ENCODE data around the gene ATXN1.

The ATXN1 gene

DNA sequence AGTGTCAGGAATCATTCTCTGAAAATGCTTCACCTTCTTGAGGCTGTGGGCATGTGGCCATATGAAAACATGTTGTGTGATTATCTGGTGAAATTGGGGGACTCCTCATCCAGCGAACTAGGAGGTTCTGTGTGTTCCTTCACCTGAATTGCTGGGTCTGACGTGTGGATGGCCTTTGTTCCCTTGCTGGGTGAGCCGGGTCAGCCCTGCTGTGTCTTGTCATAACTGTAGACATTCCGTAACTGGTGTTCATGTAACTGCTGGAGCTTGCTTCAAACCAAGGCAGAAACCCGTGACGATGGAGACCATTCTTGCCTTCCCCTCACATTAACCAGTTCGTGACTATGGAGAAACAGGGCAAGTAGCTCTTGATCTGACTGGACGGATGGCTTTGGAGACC, 399.4 kb downstream of the ATXN1 start:
- Histone ChIP-seq H3K4me1 (no peaks in the 10 kb centered on the region), H3K4me3 (no peak overlapping the region), H3K9me3 (no peaks in the 10 kb centered on the region), H3K36me3 (no peaks in the 10 kb centered on the region), H3K4me2 (no peak overlapping the region), H4K20me1 (no peaks in the 10 kb centered on the region), H3K9ac (no peak overlapping the region), H3K27ac (no peak overlapping the region), H3K27me3 (no peaks in the 10 kb centered on the region)
- no peak for TF ChIP-seq Cebpa-rat (IDR thresholded peaks at IDR 0.05)

DNA sequence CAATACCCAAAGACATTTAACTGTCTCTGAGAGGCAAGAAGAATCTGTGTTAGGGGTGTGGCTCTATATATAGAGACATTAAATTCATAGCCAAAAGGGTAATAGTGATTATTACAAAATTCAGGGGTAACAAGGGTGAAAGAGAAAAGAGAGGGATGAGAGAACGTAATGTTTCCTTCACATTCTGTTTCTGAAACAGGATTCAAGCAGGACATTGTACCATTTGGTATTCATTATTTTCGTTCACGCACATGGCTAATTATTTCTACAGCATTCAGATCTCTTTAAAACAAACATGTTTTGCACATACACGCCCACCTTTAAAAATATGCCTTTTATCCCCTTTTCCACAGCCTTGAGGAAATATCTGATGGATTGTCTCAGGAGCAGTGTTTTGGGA, 400.1 kb downstream of the ATXN1 start:
- Histone ChIP-seq H3K27me3 (no peaks in the 10 kb centered on the region), H3K9ac (no peak overlapping the region), H3K27ac (no peak overlapping the region), H3K9me3 (no peaks in the 10 kb centered on the region), H4K20me1 (no peaks in the 10 kb centered on the region), H3K4me1 (no peaks in the 10 kb centered on the region), H3K4me2 (no peak overlapping the region), H3K4me3 (no peak overlapping the region), H3K36me3 (no peaks in the 10 kb centered on the region)
- TF ChIP-seq Cebpa-rat (IDR thresholded peaks at IDR 0.05) = no peak

DNA sequence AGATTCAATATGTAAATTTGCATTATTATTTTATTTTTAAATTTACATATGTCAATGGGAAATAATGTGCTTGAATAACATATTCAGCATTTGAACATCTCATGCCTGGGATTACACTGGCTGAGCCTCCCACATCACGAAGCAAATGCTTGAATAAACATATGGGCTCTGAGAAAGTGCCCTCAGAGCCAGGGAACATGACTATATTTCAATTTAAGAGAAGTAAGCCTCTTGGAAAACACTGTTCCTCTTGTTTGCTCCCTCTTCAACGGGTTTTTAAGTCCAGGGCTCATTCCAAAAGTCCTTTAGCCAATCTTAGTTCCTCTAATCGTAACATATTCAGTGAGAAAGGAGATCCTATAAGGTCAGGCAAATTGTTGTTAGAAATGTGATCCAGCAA, 400.9 kb downstream of the ATXN1 start:
- no peak overlapping the region for H3K9ac ChIP-seq
- H4K20me1 ChIP-seq = no peaks in the 10 kb centered on the region
- H3K27me3 ChIP-seq = no peaks in the 10 kb centered on the region
- H3K9me3 ChIP-seq = no peaks in the 10 kb centered on the region
- no peaks in the 10 kb centered on the region for H3K4me1 ChIP-seq
- H3K4me2 ChIP-seq = no peak overlapping the region
- TF ChIP-seq Cebpa-rat (IDR thresholded peaks at IDR 0.05) = no peak
- H3K4me3 ChIP-seq = no peak overlapping the region
- H3K27ac ChIP-seq = no peak overlapping the region
- no peaks in the 10 kb centered on the region for H3K36me3 ChIP-seq

DNA sequence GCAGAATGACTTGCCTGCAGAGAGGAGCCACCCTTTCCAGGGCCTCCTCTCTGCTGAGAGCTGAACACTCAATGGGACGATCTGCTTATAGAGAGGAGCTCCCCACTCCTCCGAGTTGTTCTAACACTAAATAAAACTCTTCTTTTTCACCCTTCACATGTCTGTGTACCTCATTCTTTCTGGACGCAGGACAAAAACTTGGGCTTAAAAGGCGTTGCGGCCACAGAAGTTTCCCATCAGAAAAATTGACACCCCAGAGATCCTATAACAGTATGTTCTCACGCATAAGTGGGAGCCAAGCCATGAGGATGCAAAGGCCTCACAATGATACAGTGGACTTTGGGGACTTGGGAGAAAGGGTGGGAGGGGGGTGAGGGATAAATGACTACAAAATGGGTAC, 401.7 kb downstream of the ATXN1 start:
- Histone ChIP-seq H3K4me3 (no peak overlapping the region), H3K4me2 (no peak overlapping the region), H3K9ac (no peak overlapping the region), H3K4me1 (no peaks in the 10 kb centered on the region), H3K9me3 (no peaks in the 10 kb centered on the region), H3K27me3 (no peaks in the 10 kb centered on the region), H3K27ac (no peak overlapping the region), H4K20me1 (no peaks in the 10 kb centered on the region), H3K36me3 (no peaks in the 10 kb centered on the region)
- TF ChIP-seq Cebpa-rat (IDR thresholded peaks at IDR 0.05) = no peak

DNA sequence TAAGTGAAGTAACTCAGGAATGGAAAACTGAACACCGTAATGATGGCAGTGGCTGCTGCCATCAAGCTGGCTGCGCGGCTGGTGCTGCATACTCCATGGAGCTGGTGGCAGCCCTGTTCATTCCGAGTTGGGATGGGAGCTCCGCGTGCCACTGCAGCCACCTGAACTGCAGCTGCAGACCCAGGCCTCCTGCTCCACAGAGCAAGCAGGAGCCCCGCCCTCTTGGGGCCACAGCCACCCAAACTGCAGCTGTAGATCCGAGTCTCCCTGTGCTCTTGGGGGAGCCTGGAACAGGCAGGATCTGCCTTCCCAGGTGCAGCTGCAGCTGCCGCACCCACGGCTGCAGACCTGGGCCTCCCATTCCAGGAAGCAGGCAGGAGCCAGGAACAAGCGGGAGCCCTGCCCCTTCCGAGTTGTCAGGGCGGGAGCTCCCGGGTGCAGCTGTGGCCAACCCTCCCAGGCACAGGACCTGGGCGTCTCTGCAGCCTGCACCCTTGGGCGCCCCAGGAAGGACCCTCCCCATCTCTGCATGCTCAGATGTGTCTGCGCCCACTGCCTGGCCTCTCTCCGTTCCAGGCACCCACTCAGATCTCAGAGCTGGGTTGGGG, 402.6 kb downstream of the ATXN1 start:
- Histone ChIP-seq H4K20me1 (no peaks in the 10 kb centered on the region), H3K27ac (no peak overlapping the region), H3K36me3 (no peaks in the 10 kb centered on the region), H3K9ac (no peak overlapping the region), H3K4me2 (no peak overlapping the region), H3K4me3 (no peak overlapping the region), H3K9me3 (no peaks in the 10 kb centered on the region), H3K27me3 (no peaks in the 10 kb centered on the region), H3K4me1 (no peaks in the 10 kb centered on the region)
- no peak for TF ChIP-seq Cebpa-rat (IDR thresholded peaks at IDR 0.05)

DNA sequence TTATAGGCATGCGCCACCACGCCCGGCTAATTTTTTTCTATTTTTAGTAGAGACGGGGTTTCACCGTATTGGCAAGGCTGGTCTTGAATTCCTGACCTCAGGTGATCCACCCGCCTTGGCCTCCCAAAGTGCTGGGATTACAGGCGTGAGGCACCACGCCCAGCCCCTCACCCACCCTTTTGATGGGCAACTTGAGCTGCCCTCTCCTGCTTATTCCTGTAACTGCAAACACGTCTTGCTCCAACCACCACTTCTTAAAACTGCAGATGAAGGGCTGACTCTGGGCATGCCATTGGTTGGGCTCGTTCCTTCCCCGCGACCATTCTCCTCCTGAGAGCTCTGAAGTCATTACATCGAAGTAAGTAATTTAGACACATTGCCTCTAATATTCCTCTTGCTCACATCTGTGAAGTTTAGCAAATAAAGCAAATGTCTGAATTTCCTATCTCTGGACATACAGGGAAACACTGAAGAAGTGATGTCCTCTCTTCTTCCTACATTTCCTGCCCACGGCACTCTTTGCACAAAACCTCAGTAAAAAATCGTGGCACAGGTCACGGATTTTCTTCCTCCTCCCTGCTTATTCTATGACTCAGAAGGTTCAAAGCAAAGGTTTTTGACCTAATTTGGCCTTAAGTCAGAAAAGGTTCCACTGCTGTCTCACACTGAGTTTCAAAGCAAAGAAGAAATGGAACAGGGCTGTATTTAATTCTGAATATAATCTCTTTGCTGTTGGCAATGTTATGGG, 405.4 kb downstream of the ATXN1 start:
- H3K27me3 ChIP-seq = no peaks in the 10 kb centered on the region
- H3K36me3 ChIP-seq = no peaks in the 10 kb centered on the region
- no peak overlapping the region for H3K4me3 ChIP-seq
- H3K9ac ChIP-seq = no peak overlapping the region
- H3K27ac ChIP-seq = no peak overlapping the region
- H3K9me3 ChIP-seq = no peaks in the 10 kb centered on the region
- no peaks in the 10 kb centered on the region for H3K4me1 ChIP-seq
- no peak for TF ChIP-seq Cebpa-rat (IDR thresholded peaks at IDR 0.05)
- no peaks in the 10 kb centered on the region for H4K20me1 ChIP-seq
- H3K4me2 ChIP-seq = no peak overlapping the region

DNA sequence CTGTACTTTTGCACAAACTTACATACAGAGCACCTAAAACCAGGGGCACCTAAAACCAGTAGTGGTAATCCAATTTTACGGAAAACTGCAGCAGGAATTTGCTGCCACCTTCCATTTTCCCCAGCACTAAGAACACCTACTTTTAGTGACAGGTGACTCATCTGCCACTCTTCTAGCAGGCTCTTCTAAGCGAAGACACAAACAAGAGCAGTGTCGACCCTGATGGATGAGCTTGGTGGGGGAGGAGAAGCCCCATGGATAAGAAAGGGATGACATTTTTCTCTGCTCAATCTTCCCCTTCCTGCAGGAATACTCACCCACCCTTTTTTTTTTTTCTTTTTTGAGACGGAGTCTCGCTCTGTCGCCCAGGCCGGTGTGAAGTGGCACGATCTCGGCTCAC, 406.0 kb downstream of the ATXN1 start:
- Histone ChIP-seq H3K27ac (no peak overlapping the region), H3K4me2 (no peak overlapping the region), H3K4me1 (no peaks in the 10 kb centered on the region), H4K20me1 (no peaks in the 10 kb centered on the region), H3K4me3 (no peak overlapping the region), H3K36me3 (no peaks in the 10 kb centered on the region), H3K27me3 (no peaks in the 10 kb centered on the region), H3K9me3 (no peaks in the 10 kb centered on the region), H3K9ac (no peak overlapping the region)
- TF ChIP-seq Cebpa-rat (IDR thresholded peaks at IDR 0.05) = no peak

DNA sequence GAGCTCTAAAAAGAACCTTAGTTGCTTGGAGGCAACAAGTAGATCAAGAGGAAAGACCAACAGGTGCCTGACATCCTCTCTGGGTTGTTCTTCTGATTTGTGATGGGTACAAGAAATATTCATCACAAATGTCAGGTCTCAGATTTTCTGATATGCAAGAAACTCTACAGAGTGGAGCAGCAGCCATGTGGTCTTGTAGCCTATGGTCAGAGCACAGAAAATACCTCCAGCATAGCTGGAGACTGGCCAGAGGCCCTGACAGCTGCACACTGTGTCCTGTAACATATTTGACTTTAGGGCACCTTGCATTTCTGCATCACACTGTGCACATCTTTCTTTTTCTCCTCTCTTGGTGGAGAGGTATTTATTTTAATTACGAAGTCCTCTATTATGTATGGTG, 406.6 kb downstream of the ATXN1 start:
- Histone ChIP-seq H3K4me2 (no peak overlapping the region), H4K20me1 (no peaks in the 10 kb centered on the region), H3K9me3 (no peaks in the 10 kb centered on the region), H3K4me1 (no peaks in the 10 kb centered on the region), H3K27me3 (no peaks in the 10 kb centered on the region), H3K4me3 (no peak overlapping the region), H3K9ac (no peak overlapping the region), H3K27ac (no peak overlapping the region), H3K36me3 (no peaks in the 10 kb centered on the region)
- TF ChIP-seq Cebpa-rat (IDR thresholded peaks at IDR 0.05) = no peak

DNA sequence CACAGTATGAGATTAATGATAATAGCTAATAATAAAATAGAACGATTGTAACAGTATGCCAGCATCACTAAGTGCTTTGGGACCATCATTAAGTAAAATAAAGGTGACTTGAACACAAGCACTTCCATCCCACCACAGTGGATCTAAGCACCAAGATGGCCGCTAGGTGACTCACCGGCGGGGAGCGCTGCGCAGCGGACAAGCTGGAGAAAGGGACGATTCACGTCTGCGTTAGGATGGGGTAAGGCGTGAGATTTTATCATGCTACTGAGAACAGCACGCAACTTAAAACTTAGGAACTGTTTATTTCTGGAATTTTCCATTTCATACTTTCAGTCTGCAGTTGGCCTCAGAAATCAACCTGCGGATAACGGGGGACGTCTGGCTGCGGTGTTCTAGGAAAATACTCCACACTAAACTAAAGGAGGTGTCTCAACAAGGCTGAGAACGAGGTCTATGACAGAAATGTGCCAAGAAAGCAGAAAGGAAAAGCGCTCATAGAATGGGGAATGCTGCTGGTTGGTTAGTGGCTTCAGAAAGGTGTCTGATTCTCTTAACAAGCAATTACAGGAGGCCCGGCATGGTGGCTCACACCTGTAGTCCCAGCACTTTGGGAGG, 408.3 kb downstream of the ATXN1 start:
- H3K9me3 ChIP-seq = no peaks in the 10 kb centered on the region
- H3K27ac ChIP-seq = no peak overlapping the region
- no peaks in the 10 kb centered on the region for H3K4me1 ChIP-seq
- no peak overlapping the region for H3K9ac ChIP-seq
- TF ChIP-seq Cebpa-rat (IDR thresholded peaks at IDR 0.05) = no peak
- no peaks in the 10 kb centered on the region for H4K20me1 ChIP-seq
- no peaks in the 10 kb centered on the region for H3K36me3 ChIP-seq
- H3K27me3 ChIP-seq = no peaks in the 10 kb centered on the region
- no peak overlapping the region for H3K4me2 ChIP-seq
- H3K4me3 ChIP-seq = no peak overlapping the region

DNA sequence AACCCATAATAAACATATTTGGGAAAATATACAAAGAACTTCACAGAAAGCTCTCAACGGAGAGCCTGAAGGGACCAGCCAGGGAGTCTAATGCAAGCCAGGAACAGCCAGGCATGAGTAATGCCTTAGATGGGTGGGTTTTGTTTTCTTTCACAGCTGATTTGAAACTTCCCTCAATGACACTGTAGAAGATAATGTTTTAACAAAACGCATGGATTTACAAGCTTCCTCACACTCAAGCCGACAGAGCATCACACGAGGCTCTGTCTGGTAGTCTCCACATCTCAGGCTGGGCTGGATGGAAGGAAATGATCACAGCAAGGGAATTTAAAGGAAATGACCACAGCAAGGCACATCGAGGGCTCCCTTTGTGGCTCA, 409.0 kb downstream of the ATXN1 start:
- no peak for TF ChIP-seq Cebpa-rat (IDR thresholded peaks at IDR 0.05)
- Histone ChIP-seq H3K4me3 (no peak overlapping the region), H4K20me1 (no peaks in the 10 kb centered on the region), H3K4me2 (no peak overlapping the region), H3K4me1 (no peaks in the 10 kb centered on the region), H3K36me3 (no peaks in the 10 kb centered on the region), H3K27me3 (no peaks in the 10 kb centered on the region), H3K9me3 (no peaks in the 10 kb centered on the region), H3K9ac (no peak overlapping the region), H3K27ac (no peak overlapping the region)

All from BLaER1 (cell line).